ENCODE measurements around the gene FBXO34. TPM values are rescaled to one million over a fixed set of nuclear protein-coding genes. Genes with fewer than 3 reads are reported as not detected.

Gene FBXO34
- total RNA-seq, 1 donor from 2014 or later: 20.4 TPM

- TF ChIP-seq CTCF (IDR thresholded peaks at IDR 0.05): no peak
- Mint-ChIP-seq H3K4me3 (no peak overlapping the region), H3K36me3 (ENCODE audit: low read depth) (peaks cover 14% of the 10 kb centered on the region), H3K27me3 (no peaks in the 10 kb centered on the region), H3K9me3 (no peaks in the 10 kb centered on the region), H3K4me1 (peaks cover 20% of the 10 kb centered on the region), H3K27ac (no peak overlapping the region)
- POLR2A ChIA-PET: no interaction called here
- ATAC-seq (ENCODE audit: low read depth): no peak
- intact Hi-C loops (cut with micrococcal nuclease): no loop called here
- CTCF ChIA-PET: no interaction called here
- no peak for DNase-seq
Observed at GRCh38 chr14:55285048-55285652, 13.9 kb downstream of the FBXO34 start.

GRCh38 chr14:55288439-55288838 lies 17.2 kb downstream of the FBXO34 start:
- Mint-ChIP-seq H3K9me3 (no peaks in the 10 kb centered on the region), H3K4me1 (peaks cover 10% of the 10 kb centered on the region), H3K27ac (no peak overlapping the region), H3K4me3 (no peak overlapping the region), H3K27me3 (no peaks in the 10 kb centered on the region), H3K36me3 (ENCODE audit: low read depth) (peaks cover 7% of the 10 kb centered on the region)
- no peak for TF ChIP-seq CTCF (IDR thresholded peaks at IDR 0.05)
- POLR2A ChIA-PET: no interaction called here
- ATAC-seq (ENCODE audit: low read depth): no peak
- CTCF ChIA-PET: no interaction called here
- intact Hi-C loops (cut with micrococcal nuclease): no loop called here
- DNase-seq: no peak

GRCh38 chr14:55291480-55292081 lies 20.4 kb downstream of the FBXO34 start:
- Mint-ChIP-seq H3K4me3 (no peak overlapping the region), H3K36me3 (ENCODE audit: low read depth) (peaks cover 2% of the 10 kb centered on the region), H3K9me3 (no peaks in the 10 kb centered on the region), H3K27ac (no peak overlapping the region), H3K27me3 (no peaks in the 10 kb centered on the region), H3K4me1 (peaks cover 15% of the 10 kb centered on the region)
- POLR2A ChIA-PET: no interaction called here
- no peak for ATAC-seq (ENCODE audit: low read depth)
- intact Hi-C loops (cut with micrococcal nuclease): loop anchor here (5.0 kb wide), 1 partner anchor 36 kb away; no protein-coding TSS in a partner anchor
- DNase-seq: no peak
- CTCF ChIA-PET: no interaction called here
- no peak for TF ChIP-seq CTCF (IDR thresholded peaks at IDR 0.05)

GRCh38 chr14:55294603-55295002 lies 23.4 kb downstream of the FBXO34 start:
- DNase-seq (no peak), ATAC-seq (ENCODE audit: low read depth) (no peak)
- H3K4me3 Mint-ChIP-seq: no peak overlapping the region
- H3K27ac Mint-ChIP-seq: no peak overlapping the region
- H3K36me3 Mint-ChIP-seq (ENCODE audit: low read depth): peaks cover 15% of the 10 kb centered on the region
- H3K27me3 Mint-ChIP-seq: no peaks in the 10 kb centered on the region
- H3K9me3 Mint-ChIP-seq: no peaks in the 10 kb centered on the region
- intact Hi-C loops (cut with micrococcal nuclease): loop anchor here (5.0 kb wide), 1 partner anchor 33 kb away; no protein-coding TSS in a partner anchor
- CTCF ChIA-PET: no interaction called here
- peaks cover 21% of the 10 kb centered on the region for H3K4me1 Mint-ChIP-seq
- TF ChIP-seq CTCF (IDR thresholded peaks at IDR 0.05): no peak
- POLR2A ChIA-PET: no interaction called here

GRCh38 chr14:55297611-55298499 lies 26.6 kb downstream of the FBXO34 start:
- Mint-ChIP-seq H3K9me3 (no peaks in the 10 kb centered on the region), H3K27me3 (no peaks in the 10 kb centered on the region)
- POLR2A ChIA-PET: interaction anchor here (0.7 to 1.0 kb wide), 2 partner anchors 26 to 160 kb away, joined by 3 to 4 read pairs; no protein-coding TSS in a partner anchor

More at GRCh38 chr14:55297611-55298499, 26.6 kb downstream of the FBXO34 start:
- no peak overlapping the region for H3K4me3 Mint-ChIP-seq
- ATAC-seq (ENCODE audit: low read depth) (no peak), DNase-seq (no peak)
- CTCF ChIA-PET: no interaction called here
- peaks cover 17% of the 10 kb centered on the region for H3K36me3 Mint-ChIP-seq (ENCODE audit: low read depth)
- intact Hi-C loops (cut with micrococcal nuclease): no loop called here
- peaks cover 35% of the 10 kb centered on the region for H3K4me1 Mint-ChIP-seq
- TF ChIP-seq CTCF (IDR thresholded peaks at IDR 0.05): no peak
- no peak overlapping the region for H3K27ac Mint-ChIP-seq
